ENCODE data around the gene PSMD13. TPM values are rescaled to one million over a fixed set of nuclear protein-coding genes. Genes with fewer than 3 reads are reported as not detected.
A peak's percentile ranks its signal among the peaks of the same experiment; 100 is the strongest.
"Not testable (repeated sequence)": the region's sequence is repeated elsewhere in the genome, so short reads cannot be mapped to it uniquely, and the experiment has no call there.

Gene PSMD13
- total RNA-seq, 6 donors from 2014 or later, result 85.2 to 113 (median 106) TPM

GRCh38 chr11:232783-233565 lies 3.8 kb upstream of the PSMD13 start:
- 91 to 93% methylated on average over 20 of the region's 20 CpGs for WGBS, 2 donors
- no peak for DNase-seq
- no peak for TF ChIP-seq EP300 (IDR thresholded peaks at IDR 0.05)
- TF ChIP-seq POLR2AphosphoS5 (IDR thresholded peaks at IDR 0.05), result no peak
- no peak for TF ChIP-seq POLR2A (IDR thresholded peaks at IDR 0.05)
- no peak for TF ChIP-seq CTCF (IDR thresholded peaks at IDR 0.05)
- Histone ChIP-seq H3K27ac (no peak overlapping the region), H3K4me3 (no peak overlapping the region), H3K36me3 (peaks cover 0 to 3% (median 0%) of the 10 kb centered on the region in 4 donors), H3K4me1 (peaks cover 14 to 19% (median 17%) of the 10 kb centered on the region in 4 donors), H3K27me3 (no peaks in the 10 kb centered on the region), H3K9me3 (no peaks in the 10 kb centered on the region)
- ATAC-seq (ENCODE audit: low FRiP score in 2 of 2), result no peak

GRCh38 chr11:235180-235579 lies 1.6 kb upstream of the PSMD13 start:
- peaks cover 21 to 31% (median 23%) of the 10 kb centered on the region in 4 donors for H3K4me1 ChIP-seq
- no peaks in the 10 kb centered on the region for H3K27me3 ChIP-seq
- H3K36me3 ChIP-seq, result peaks cover 0 to 8% (median 2%) of the 10 kb centered on the region in 4 donors
- TF ChIP-seq POLR2A (IDR thresholded peaks at IDR 0.05) (no peak), EP300 (IDR thresholded peaks at IDR 0.05) (no peak), CTCF (IDR thresholded peaks at IDR 0.05) (no peak), POLR2AphosphoS5 (IDR thresholded peaks at IDR 0.05) (no peak)
- no peak for ATAC-seq (ENCODE audit: low FRiP score in 2 of 2)
- H3K9me3 ChIP-seq, result no peaks in the 10 kb centered on the region
- no peak for DNase-seq
- 64 to 76% methylated on average over 8 of the region's 8 CpGs for WGBS, 2 donors
- peak overlapping the region in 2 of 4 donors; percentile 92 to 97 for H3K27ac ChIP-seq
- H3K4me3 ChIP-seq, result peak overlapping the region; percentile 80 to 98 (median 89)

- Histone ChIP-seq H3K4me3 (peak overlapping the region; percentile 80 to 98 (median 89)), H3K27ac (peak overlapping the region; percentile 92 to 97 (median 96)), H3K4me1 (peaks cover 21 to 31% (median 23%) of the 10 kb centered on the region in 4 donors), H3K36me3 (peaks cover 0 to 12% (median 2%) of the 10 kb centered on the region in 4 donors), H3K27me3 (no peaks in the 10 kb centered on the region), H3K9me3 (no peaks in the 10 kb centered on the region)
- ATAC-seq (ENCODE audit: low FRiP score in 2 of 2) (no peak), DNase-seq (no peak)
- TF ChIP-seq CTCF (IDR thresholded peaks at IDR 0.05) (no peak), POLR2AphosphoS5 (IDR thresholded peaks at IDR 0.05) (no peak), POLR2A (IDR thresholded peaks at IDR 0.05) (no peak), EP300 (IDR thresholded peaks at IDR 0.05) (no peak)
- WGBS, 2 donors, result 3 to 4% methylated on average over 13 of the region's 13 CpGs
Measured at GRCh38 chr11:235609-235996, 1.2 kb upstream of the PSMD13 start.

- 0% methylated on average over 7 to 28 of the region's 70 CpGs for WGBS, 2 donors
- TF ChIP-seq POLR2A (IDR thresholded peaks at IDR 0.05) (peak in 3 of 4 donors; percentile 23 to 69 (median 58)), POLR2AphosphoS5 (IDR thresholded peaks at IDR 0.05) (peak; percentile 35 to 37), CTCF (IDR thresholded peaks at IDR 0.05) (peak in 5 of 6 experiments; percentile 19 to 52 (median 27)), EP300 (IDR thresholded peaks at IDR 0.05) (no peak)
- ATAC-seq (ENCODE audit: low FRiP score in 2 of 2) (peak; percentile 94 to 96), DNase-seq (peak; percentile 89 to 97)
- Histone ChIP-seq H3K27ac (peak within 1 kb of the TSS; percentile 92 to 97 (median 96)), H3K36me3 (peaks cover 0 to 18% (median 5%) of the 10 kb centered on the region in 4 donors), H3K4me1 (peaks cover 21 to 31% (median 23%) of the 10 kb centered on the region in 4 donors), H3K4me3 (peak within 1 kb of the TSS; percentile 80 to 98 (median 89)), H3K27me3 (no peaks in the 10 kb centered on the region), H3K9me3 (no peaks in the 10 kb centered on the region)
Measured at GRCh38 chr11:235997-236773, 591 bp upstream of the PSMD13 start, which contains the start of gene SIRT3. Gene SIRT3 (minus strand): TSS chr11:236342. CDS start chr11:236328, 14 bp downstream.

GRCh38 chr11:238346-238745 lies 1.6 kb downstream of the PSMD13 start:
- Histone ChIP-seq H3K36me3 (peaks cover 0 to 38% (median 14%) of the 10 kb centered on the region in 4 donors), H3K4me1 (peaks cover 21 to 31% (median 23%) of the 10 kb centered on the region in 4 donors)
- not testable (repeated sequence) for H3K4me3 ChIP-seq; ATAC-seq (ENCODE audit: low FRiP score in 2 of 2); H3K27me3 ChIP-seq; H3K27ac ChIP-seq; H3K9me3 ChIP-seq; DNase-seq
- 87 to 91% methylated on average over 7 of the region's 7 CpGs for WGBS, 2 donors

All from upper lobe of left lung (tissue), 6 donors.